KMS-11 (cell line): ENCODE measurements around the gene FAS.
"Not testable (repeated sequence)": the region's sequence is repeated elsewhere in the genome, so short reads cannot be mapped to it uniquely, and the experiment has no call there.

Source experiments
- H2AFZ ChIP-seq: fragments of 200-600 bp; sonication (generic); 2 replicates; pipeline ENCODE4 v1.6.1; 2016; ENCODE audit warnings: antibody characterized with exemption, mixed run types, low read depth
- H3K27ac ChIP-seq: fragments of 200-600 bp; sonication (generic); 2 replicates; pipeline ENCODE4 v1.6.1; 2016; ENCODE audit warnings: mild to moderate bottlenecking, mixed run types
- H3K27me3 ChIP-seq: fragments of 200-600 bp; sonication (generic); 2 replicates; pipeline ENCODE4 v1.6.1; 2017; ENCODE audit warnings: mild to moderate bottlenecking, low read depth, mixed run types, moderate library complexity; ENCODE audit not compliant: insufficient read depth
- H3K36me3 ChIP-seq: fragments of 200-600 bp; sonication (generic); 2 replicates; pipeline ENCODE4 v1.6.1; 2017; ENCODE audit warnings: mild to moderate bottlenecking, mixed run types; ENCODE audit not compliant: insufficient read depth
- H3K4me1 ChIP-seq: fragments of 200-600 bp; sonication (generic); 2 replicates; pipeline ENCODE4 v1.6.1; 2016; ENCODE audit warnings: mild to moderate bottlenecking, low read depth, mixed run types; ENCODE audit not compliant: poor library complexity, severe bottlenecking
- H3K4me2 ChIP-seq: fragments of 200-600 bp; sonication (generic); 2 replicates; pipeline ENCODE4 v1.7.0; 2016; ENCODE audit warnings: mild to moderate bottlenecking, mixed run types
- H3K4me3 ChIP-seq: fragments of 200-600 bp; sonication (generic); IDR thresholded peaks from 2 replicates; pipeline ENCODE4 v1.6.1; 2017; ENCODE audit warnings: low read depth, low read length, mixed read lengths; ENCODE audit not compliant: insufficient read depth
- H3K79me2 ChIP-seq: fragments of 200-600 bp; sonication (generic); 2 replicates; pipeline ENCODE4 v1.6.1; 2016; ENCODE audit warnings: low read depth, mixed run types; ENCODE audit not compliant: insufficient read depth
- H3K9ac ChIP-seq: fragments of 200-600 bp; sonication (generic); 2 replicates; pipeline ENCODE4 v1.6.1; 2016; ENCODE audit warnings: mild to moderate bottlenecking, mixed run types
- H4K20me1 ChIP-seq: fragments of 200-600 bp; sonication (generic); 2 replicates; pipeline ENCODE4 v1.6.1; 2016; ENCODE audit warnings: mild to moderate bottlenecking, mixed run types; ENCODE audit not compliant: insufficient read depth
- TF ChIP-seq, protein P1 (sequence below): fragments of 200-600 bp; sonication (generic); conservative IDR thresholded peaks from 2 replicates; pipeline ENCODE4 v1.6.1; 2017; ENCODE audit warnings: low read depth, mild to moderate bottlenecking, antibody characterized with exemption, low read length, moderate library complexity, mixed read lengths

Gene FAS

GRCh38 chr10:89001729-89002072 is 11.1 kb downstream of the FAS start:
- peaks cover 18% of the 10 kb centered on the region for H4K20me1 ChIP-seq
- H3K4me2 ChIP-seq, result peak overlapping the region; percentile 89; the same call in 1 of the 2 replicates
- peaks cover 82% of the 10 kb centered on the region for H3K4me1 ChIP-seq
- H3K9ac ChIP-seq, result no peak overlapping the region; the same call in 1 of the 2 replicates
- H2AFZ ChIP-seq, result no peak overlapping the region
- H3K79me2 ChIP-seq, result peaks cover 92% of the 10 kb centered on the region
- no peaks in the 10 kb centered on the region for H3K27me3 ChIP-seq
- TF ChIP-seq, protein P1, sequence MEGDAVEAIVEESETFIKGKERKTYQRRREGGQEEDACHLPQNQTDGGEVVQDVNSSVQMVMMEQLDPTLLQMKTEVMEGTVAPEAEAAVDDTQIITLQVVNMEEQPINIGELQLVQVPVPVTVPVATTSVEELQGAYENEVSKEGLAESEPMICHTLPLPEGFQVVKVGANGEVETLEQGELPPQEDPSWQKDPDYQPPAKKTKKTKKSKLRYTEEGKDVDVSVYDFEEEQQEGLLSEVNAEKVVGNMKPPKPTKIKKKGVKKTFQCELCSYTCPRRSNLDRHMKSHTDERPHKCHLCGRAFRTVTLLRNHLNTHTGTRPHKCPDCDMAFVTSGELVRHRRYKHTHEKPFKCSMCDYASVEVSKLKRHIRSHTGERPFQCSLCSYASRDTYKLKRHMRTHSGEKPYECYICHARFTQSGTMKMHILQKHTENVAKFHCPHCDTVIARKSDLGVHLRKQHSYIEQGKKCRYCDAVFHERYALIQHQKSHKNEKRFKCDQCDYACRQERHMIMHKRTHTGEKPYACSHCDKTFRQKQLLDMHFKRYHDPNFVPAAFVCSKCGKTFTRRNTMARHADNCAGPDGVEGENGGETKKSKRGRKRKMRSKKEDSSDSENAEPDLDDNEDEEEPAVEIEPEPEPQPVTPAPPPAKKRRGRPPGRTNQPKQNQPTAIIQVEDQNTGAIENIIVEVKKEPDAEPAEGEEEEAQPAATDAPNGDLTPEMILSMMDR, result no peak
- no peak overlapping the region for H3K4me3 ChIP-seq
- H3K36me3 ChIP-seq, result 0 out of 2 replicates have a peak, but pooled peaks cover 9% of the 10 kb centered on the region
- peak overlapping the region; percentile 49; the same call in 1 of the 2 replicates for H3K27ac ChIP-seq

DNA sequence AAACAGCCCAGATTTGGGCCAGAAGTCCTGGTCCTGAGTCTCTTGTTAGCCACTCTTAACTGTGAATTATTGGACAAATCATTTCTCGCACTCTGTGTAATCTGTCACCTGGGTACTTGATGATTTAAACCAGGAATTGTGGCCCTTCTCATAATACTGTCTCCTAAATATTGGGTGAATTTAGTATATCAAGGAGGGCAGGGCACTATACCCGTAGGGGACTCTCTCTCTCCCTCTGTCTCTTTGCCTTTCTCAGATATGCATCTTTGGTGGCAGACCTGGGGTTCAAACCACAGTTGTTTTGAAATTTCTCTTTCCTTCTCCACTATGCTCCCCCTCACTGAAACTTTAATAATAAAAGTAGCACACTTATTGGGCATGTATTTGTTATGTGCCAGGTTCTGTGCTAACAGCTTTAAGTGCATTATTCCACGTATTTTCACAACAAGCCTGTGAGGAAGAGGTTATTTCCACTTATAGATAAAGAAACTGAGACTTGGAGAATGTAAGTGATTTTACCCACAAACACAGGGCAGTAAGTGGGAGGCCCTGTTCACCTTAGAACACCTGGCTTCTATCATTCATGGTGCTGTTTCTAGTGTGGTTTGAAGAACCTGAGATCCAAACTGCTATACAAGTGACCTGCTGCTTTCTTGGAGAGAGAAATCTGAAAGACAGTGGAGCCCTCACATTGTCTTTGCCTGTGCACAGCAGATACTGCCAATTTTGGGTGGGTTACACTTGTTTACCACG is 11.8 kb downstream of the FAS start:
- no peaks in the 10 kb centered on the region for H3K27me3 ChIP-seq
- peaks cover 75% of the 10 kb centered on the region for H3K4me1 ChIP-seq
- H3K27ac ChIP-seq, result peak overlapping the region; percentile 49
- H3K9ac ChIP-seq, result peak overlapping the region; percentile 11; the same call in 1 of the 2 replicates
- H4K20me1 ChIP-seq, result peaks cover 18% of the 10 kb centered on the region
- H3K4me2 ChIP-seq, result peak overlapping the region; percentile 89
- no peak overlapping the region for H3K4me3 ChIP-seq
- peaks cover 91% of the 10 kb centered on the region for H3K79me2 ChIP-seq
- TF ChIP-seq, protein P1, result no peak
- no peak overlapping the region for H2AFZ ChIP-seq
- peaks cover 9% of the 10 kb centered on the region; the same call in 1 of the 2 replicates for H3K36me3 ChIP-seq

DNA sequence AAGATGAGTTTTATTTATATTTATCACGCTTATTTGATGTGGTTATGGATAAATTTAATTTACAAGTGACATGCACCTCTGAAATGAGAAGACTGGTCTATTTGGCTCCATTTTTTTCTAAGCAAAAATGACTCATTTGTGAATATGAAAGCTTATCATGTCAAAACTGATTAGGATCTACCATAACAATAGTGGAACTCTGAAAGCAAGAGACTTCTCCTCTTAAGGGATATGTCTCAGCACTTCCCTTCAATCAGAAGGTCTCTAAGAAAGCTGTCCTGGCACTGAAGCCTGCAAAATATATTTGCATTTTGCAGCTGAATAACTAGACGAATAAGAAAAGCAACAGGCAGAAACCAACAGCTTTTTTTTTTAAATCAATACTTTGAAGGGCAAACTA is 12.7 kb downstream of the FAS start:
- Histone ChIP-seq H4K20me1 (peaks cover 18% of the 10 kb centered on the region), H3K9ac (no peak overlapping the region; the same call in 1 of the 2 replicates), H3K4me2 (peak overlapping the region; percentile 89), H3K36me3 (peaks cover 9% of the 10 kb centered on the region; the same call in 1 of the 2 replicates), H3K79me2 (peaks cover 89% of the 10 kb centered on the region), H2AFZ (no peak overlapping the region), H3K4me3 (no peak overlapping the region), H3K4me1 (peaks cover 65% of the 10 kb centered on the region), H3K27ac (peak overlapping the region; percentile 49; the same call in 1 of the 2 replicates), H3K27me3 (no peaks in the 10 kb centered on the region)
- TF ChIP-seq, protein P1, result no peak

GRCh38 chr10:89007129-89007893 is 16.7 kb downstream of the FAS start:
- Histone ChIP-seq H3K79me2 (peaks cover 56% of the 10 kb centered on the region), H3K27me3 (no peaks in the 10 kb centered on the region), H4K20me1 (peaks cover 8% of the 10 kb centered on the region; the same call in 1 of the 2 replicates), H2AFZ (no peak overlapping the region), H3K36me3 (peaks cover 9% of the 10 kb centered on the region; the same call in 1 of the 2 replicates), H3K4me1 (peaks cover 25% of the 10 kb centered on the region), H3K27ac (no peak overlapping the region), H3K4me2 (no peak overlapping the region), H3K4me3 (no peak overlapping the region), H3K9ac (no peak overlapping the region)
- TF ChIP-seq, protein P1, result no peak

DNA sequence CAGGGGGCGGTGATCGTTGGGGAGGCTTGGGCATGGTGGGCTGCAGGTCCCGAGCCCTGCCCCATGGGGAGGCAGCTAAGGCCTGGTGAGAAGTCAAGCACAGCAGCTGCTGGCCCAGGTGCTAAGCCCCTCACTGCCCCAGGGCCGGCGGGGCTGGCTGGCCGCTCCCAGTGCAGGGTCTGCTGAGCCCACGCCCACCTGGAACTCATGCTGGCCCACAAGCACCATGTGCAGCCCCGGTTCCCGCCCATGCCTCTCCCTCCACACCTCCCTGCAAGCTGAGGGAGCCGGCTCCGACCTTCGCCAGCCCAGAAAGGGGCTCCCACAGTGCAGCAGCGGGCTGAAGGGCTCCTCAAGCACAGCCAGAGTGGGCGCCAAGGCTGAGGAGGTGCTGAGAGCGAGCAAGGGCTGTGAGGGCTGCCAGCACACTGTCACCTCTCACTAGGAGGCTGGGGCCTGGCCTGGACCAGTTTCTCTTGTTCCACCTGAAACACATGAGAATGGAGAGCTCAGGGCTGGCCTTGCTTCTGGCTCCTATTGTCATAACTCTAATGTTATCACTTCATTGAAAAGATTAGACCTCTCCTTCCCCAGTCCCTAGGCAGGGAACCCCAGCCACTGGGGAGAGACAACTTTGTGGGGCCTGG is 28.2 kb downstream of the FAS start:
- not testable (repeated sequence) for H2AFZ ChIP-seq, H3K79me2 ChIP-seq, H3K27ac ChIP-seq, H3K4me3 ChIP-seq, H3K4me1 ChIP-seq, H4K20me1 ChIP-seq, H3K9ac ChIP-seq, H3K27me3 ChIP-seq, H3K4me2 ChIP-seq
- peaks cover 17% of the 10 kb centered on the region; the same call in 1 of the 2 replicates for H3K36me3 ChIP-seq
